ENCODE results near the gene ZNF217. TPM values are rescaled to one million over a fixed set of nuclear protein-coding genes. Genes with fewer than 3 reads are reported as not detected.
"Not testable (repeated sequence)": the region's sequence is repeated elsewhere in the genome, so short reads cannot be mapped to it uniquely, and the experiment has no call there.

ZNF217 gene
- total RNA-seq (31.7 and 32.1 TPM in 2 replicates), polyA plus RNA-seq (3.7 and 5.8 TPM in 2 replicates), polyA minus RNA-seq (24.0 and 24.4 TPM in 2 replicates), Bru-seq, nascent RNA (percentile 92 among the genes with signal in this experiment), BruChase-seq, experiment 1, labeled RNA remaining after a 6-hour chase (percentile 69 among the genes with signal in this experiment), BruChase-seq, experiment 2, labeled RNA remaining after a 2-hour chase (percentile 86 among the genes with signal in this experiment)
- 5.3 and 5.5 TPM in 2 replicates for polyA plus RNA-seq (2011; cell fraction: cytosol; rRNA removed)
- 11.8 and 13.8 TPM in 2 replicates for polyA plus RNA-seq (2011; cell fraction: nucleus; rRNA removed)
- 15.4 and 17.4 TPM in 2 replicates for polyA plus RNA-seq (2012)
- polyA minus RNA-seq (2011; cell fraction: cytosol; rRNA and poly(A)+ RNA removed) = 8.3 TPM
- polyA minus RNA-seq (2011; cell fraction: nucleus; rRNA and poly(A)+ RNA removed) = 15.6 and 23.5 TPM in 2 replicates
- long read RNA-seq, partial matches to known transcripts = 1 of 9 reads
- long read RNA-seq, other reads (novel, unspliced or antisense) = 7 of 9 reads

DNA sequence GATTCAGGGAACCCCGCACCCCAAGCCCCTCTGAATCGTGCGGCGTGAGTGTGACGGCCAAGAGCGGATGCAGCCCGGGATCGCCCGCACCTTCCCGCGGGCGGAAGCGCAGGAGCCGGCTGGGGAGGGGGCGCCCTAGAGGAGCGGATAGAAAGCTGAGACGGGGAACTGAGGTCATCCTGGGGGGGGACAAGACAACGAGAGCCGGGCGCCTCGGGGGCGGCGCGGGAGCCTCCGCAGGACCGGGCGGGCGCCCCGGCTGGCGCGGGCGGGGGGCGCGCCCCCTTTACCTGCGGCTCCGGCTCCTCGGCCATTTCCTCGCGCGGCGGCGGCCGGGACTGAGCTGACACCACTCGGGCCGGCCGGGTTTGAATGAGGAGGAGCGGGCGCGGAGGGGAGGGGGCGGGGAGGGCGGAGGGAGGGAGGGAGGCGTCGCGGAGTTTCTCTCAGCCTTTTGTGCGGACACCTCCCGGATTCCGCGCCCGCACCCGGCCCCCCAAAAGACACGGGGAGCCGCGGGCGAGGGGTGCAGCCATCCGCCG is at the start of gene ZNF217:
Gene ZNF217, minus strand, starts transcription at position 374 of the 542 bp plus-strand sequence. CDS start 11,013 bp downstream, outside the sequence.
- CTCF ChIA-PET = interaction anchor here (0.9 to 2.6 kb wide), 11 partner anchors 10 to 348 kb away, joined by 3 to 12 read pairs (median 6); no protein-coding TSS in a partner anchor
- peak within 1 kb of the TSS; percentile 82 to 94 (median 93) for H3K4me3 ChIP-seq (replicated peaks in 1 of 3; ENCODE audit: insufficient read depth in 1 of 3, low read depth in 1 of 3, low read length in 3 of 3)
- peak; percentile 28 for DNase-seq (ENCODE audit: low read depth, low spot score)
- H3K9ac ChIP-seq (replicated peaks; ENCODE audit: extremely low read depth, insufficient read depth, low read length) = peak within 1 kb of the TSS; percentile 88
- peaks cover 46% of the 10 kb centered on the region for H3K79me2 ChIP-seq (ENCODE audit: control insufficient read depth, insufficient read depth, low read length)
- TF ChIP-seq POLR2A (IDR thresholded peaks at IDR 0.05; ENCODE audit: low read depth, low read length) = peak; percentile 50
- TF ChIP-seq POLR2AphosphoS5 (IDR thresholded peaks at IDR 0.05; ENCODE audit: insufficient read depth, low read depth, low read length) = peak; percentile 52
- H3K4me1 ChIP-seq (ENCODE audit: control insufficient read depth, extremely low read depth, insufficient read depth, low read length) = peaks cover 49% of the 10 kb centered on the region
- peak within 1 kb of the TSS; percentile 95 for H3K4me2 ChIP-seq (ENCODE audit: insufficient read depth, low read length)
- dilution Hi-C loops (cut with MboI; ENCODE audit: extremely low pct_ligation_motif_present, low sequenced_read_pairs) = loop anchor here (25.0 kb wide), 1 partner anchor 344 kb away; no protein-coding TSS in a partner anchor
- not testable (repeated sequence) for H3K36me3 ChIP-seq (ENCODE audit: control insufficient read depth in 2 of 2, extremely low read depth in 1 of 2, insufficient read depth in 2 of 2, low read length in 2 of 2); BruUV-seq (replicated peaks); H4K20me1 ChIP-seq (replicated peaks; ENCODE audit: control insufficient read depth, extremely low read depth, insufficient read depth, low read length); H3K9me1 ChIP-seq (replicated peaks; ENCODE audit: control insufficient read depth, extremely low read depth, insufficient read depth, low read length); FAIRE-seq; H3K9me3 ChIP-seq (replicated peaks; ENCODE audit: control insufficient read depth, insufficient read depth, low read length); H3K27me3 ChIP-seq (ENCODE audit: control insufficient read depth in 2 of 2, insufficient read depth in 2 of 2, low read length in 2 of 2)
- H2AFZ ChIP-seq (ENCODE audit: low read depth, low read length) = peak within 1 kb of the TSS; percentile 81
- peak within 1 kb of the TSS; percentile 92 for H3K27ac ChIP-seq (ENCODE audit: insufficient read depth, low read depth, low read length)
- intact Hi-C loops (cut with micrococcal nuclease) = loop anchor here (1.0 to 5.0 kb wide), 8 partner anchors 28 to 347 kb away; no protein-coding TSS in a partner anchor
- POLR2A ChIA-PET = interaction anchor here (0.6 to 1.7 kb wide), 8 partner anchors 29 to 618 kb away, joined by 3 to 27 read pairs (median 4); no protein-coding TSS in a partner anchor

DNA sequence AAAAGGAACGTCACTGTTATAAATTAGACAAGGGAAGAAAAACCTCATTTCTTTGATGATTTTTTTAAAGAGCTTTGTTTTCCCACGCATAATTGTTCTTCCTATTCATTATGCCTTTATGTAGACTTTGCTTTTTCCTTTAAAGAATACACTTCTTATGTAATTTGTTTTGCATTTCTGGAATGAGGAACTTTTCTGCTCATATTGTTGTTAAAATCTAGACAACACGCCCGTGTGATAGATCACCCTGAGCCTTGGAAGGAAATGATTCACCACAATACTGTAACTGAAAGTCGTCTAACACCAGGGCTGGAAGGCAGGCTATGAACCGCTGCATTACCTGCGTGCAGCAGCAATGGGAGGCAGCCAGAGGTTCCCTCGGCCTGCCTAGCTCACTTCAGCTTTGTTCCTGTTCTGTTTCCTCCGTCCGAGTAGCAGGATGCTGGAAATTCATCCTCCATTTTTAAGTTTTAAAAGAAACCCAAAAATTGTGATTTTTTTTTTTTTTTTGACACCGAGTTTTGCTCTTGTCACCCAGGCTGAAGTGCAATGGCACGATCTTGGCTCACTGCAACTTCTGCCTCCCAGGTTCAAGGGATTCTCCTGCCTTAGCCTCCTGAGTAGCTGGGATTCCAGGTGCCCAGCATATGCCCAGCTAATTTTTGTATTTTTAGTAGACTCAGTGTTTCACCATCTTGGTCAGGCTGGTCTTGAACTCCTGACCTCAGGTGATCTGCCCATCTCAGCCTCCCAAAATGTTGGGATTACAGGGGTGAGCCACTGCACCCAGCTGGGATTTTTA is 49.6 kb upstream of the ZNF217 start:
- POLR2A ChIA-PET = interaction anchor here (1.1 to 1.2 kb wide), 2 partner anchors 20 to 22 kb away, joined by 4 to 5 read pairs; no protein-coding TSS in a partner anchor

More for the DNA sequence above, 49.6 kb upstream of the ZNF217 start:
- Histone ChIP-seq H3K9me3 (replicated peaks; ENCODE audit: control insufficient read depth, insufficient read depth, low read length) (no peaks in the 10 kb centered on the region), H3K36me3 (ENCODE audit: control insufficient read depth in 2 of 2, extremely low read depth in 1 of 2, insufficient read depth in 2 of 2, low read length in 2 of 2) (no peaks in the 10 kb centered on the region), H3K27ac (ENCODE audit: insufficient read depth, low read depth, low read length) (peak overlapping the region; percentile 89), H3K79me2 (ENCODE audit: control insufficient read depth, insufficient read depth, low read length) (no peaks in the 10 kb centered on the region), H3K4me3 (replicated peaks in 1 of 3; ENCODE audit: insufficient read depth in 1 of 3, low read depth in 1 of 3, low read length in 3 of 3) (peak overlapping the region in 1 of 3 experiments; percentile 28), H3K4me1 (ENCODE audit: control insufficient read depth, extremely low read depth, insufficient read depth, low read length) (peaks cover 20% of the 10 kb centered on the region), H2AFZ (ENCODE audit: low read depth, low read length) (peak overlapping the region; percentile 67), H3K27me3 (ENCODE audit: control insufficient read depth in 2 of 2, insufficient read depth in 2 of 2, low read length in 2 of 2) (no peaks in the 10 kb centered on the region), H3K9me1 (replicated peaks; ENCODE audit: control insufficient read depth, extremely low read depth, insufficient read depth, low read length) (no peaks in the 10 kb centered on the region), H3K4me2 (ENCODE audit: insufficient read depth, low read length) (peak overlapping the region; percentile 91), H4K20me1 (replicated peaks; ENCODE audit: control insufficient read depth, extremely low read depth, insufficient read depth, low read length) (no peaks in the 10 kb centered on the region), H3K9ac (replicated peaks; ENCODE audit: extremely low read depth, insufficient read depth, low read length) (peak overlapping the region; percentile 69)
- TF ChIP-seq POLR2AphosphoS5 (IDR thresholded peaks at IDR 0.05; ENCODE audit: insufficient read depth, low read depth, low read length) (peak; percentile 66), JUN (IDR thresholded peaks at IDR 0.05; ENCODE audit: borderline replicate concordance, insufficient read depth, insufficient read length, low read depth) (peak; percentile 72), FOS (IDR thresholded peaks at IDR 0.05; ENCODE audit: borderline replicate concordance, insufficient read depth, low read length) (peak; percentile 80), GATA2 (IDR thresholded peaks at IDR 0.05; ENCODE audit: insufficient read depth, insufficient read length, low read depth, low read length) (no peak), POLR2A (IDR thresholded peaks at IDR 0.05; ENCODE audit: low read depth, low read length) (no peak)
- TF ChIP-seq, protein P1, sequence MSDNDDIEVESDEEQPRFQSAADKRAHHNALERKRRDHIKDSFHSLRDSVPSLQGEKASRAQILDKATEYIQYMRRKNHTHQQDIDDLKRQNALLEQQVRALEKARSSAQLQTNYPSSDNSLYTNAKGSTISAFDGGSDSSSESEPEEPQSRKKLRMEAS (IDR thresholded peaks at IDR 0.05; ENCODE audit: insufficient read depth, insufficient read length) = no peak
- peak; percentile 91 for DNase-seq (ENCODE audit: low read depth, low spot score)
- dilution Hi-C loops (cut with MboI; ENCODE audit: extremely low pct_ligation_motif_present, low sequenced_read_pairs) (no loop called here), intact Hi-C loops (cut with micrococcal nuclease) (loop anchor here (2.0 to 5.0 kb wide), 5 partner anchors 48 to 274 kb away; no protein-coding TSS in a partner anchor)
- TSS peak; percentile 70 for BruUV-seq (replicated peaks)
- peak; percentile 94 for FAIRE-seq
- CTCF ChIA-PET = interaction anchor here (0.6 to 2.0 kb wide), 10 partner anchors 12 to 296 kb away, joined by 3 to 11 read pairs (median 4); no protein-coding TSS in a partner anchor

Measured in endothelial cell of umbilical vein (primary cell).